ENCODE results near the gene SERF1B. TPM values are rescaled to one million over a fixed set of nuclear protein-coding genes. Genes with fewer than 3 reads are reported as not detected.
"Not testable (repeated sequence)": the region's sequence is repeated elsewhere in the genome, so short reads cannot be mapped to it uniquely, and the experiment has no call there.

Gene SERF1B
- 10.4 and 16.1 TPM in 2 replicates for total RNA-seq (2012; rRNA removed)
- 24.6 and 27.1 TPM in 2 replicates for polyA plus RNA-seq (2012; rRNA removed)
- 10.0 and 17.7 TPM in 2 replicates for polyA plus RNA-seq (2012; cell fraction: cytosol; rRNA removed)
- polyA plus RNA-seq (2012; cell fraction: nucleus; rRNA removed; ENCODE audit: low replicate concordance): 2.8 and 16.9 TPM in 2 replicates
- percentile 28 among the genes with signal in this experiment for Bru-seq, nascent RNA
- percentile 37 among the genes with signal in this experiment for BruChase-seq, experiment 1, labeled RNA remaining after a 6-hour chase
- percentile 27 among the genes with signal in this experiment for BruChase-seq, experiment 2, labeled RNA remaining after a 2-hour chase
- long read RNA-seq, partial matches to known transcripts: 0 of 5 reads
- long read RNA-seq, other reads (novel, unspliced or antisense): 1 of 5 reads

DNA sequence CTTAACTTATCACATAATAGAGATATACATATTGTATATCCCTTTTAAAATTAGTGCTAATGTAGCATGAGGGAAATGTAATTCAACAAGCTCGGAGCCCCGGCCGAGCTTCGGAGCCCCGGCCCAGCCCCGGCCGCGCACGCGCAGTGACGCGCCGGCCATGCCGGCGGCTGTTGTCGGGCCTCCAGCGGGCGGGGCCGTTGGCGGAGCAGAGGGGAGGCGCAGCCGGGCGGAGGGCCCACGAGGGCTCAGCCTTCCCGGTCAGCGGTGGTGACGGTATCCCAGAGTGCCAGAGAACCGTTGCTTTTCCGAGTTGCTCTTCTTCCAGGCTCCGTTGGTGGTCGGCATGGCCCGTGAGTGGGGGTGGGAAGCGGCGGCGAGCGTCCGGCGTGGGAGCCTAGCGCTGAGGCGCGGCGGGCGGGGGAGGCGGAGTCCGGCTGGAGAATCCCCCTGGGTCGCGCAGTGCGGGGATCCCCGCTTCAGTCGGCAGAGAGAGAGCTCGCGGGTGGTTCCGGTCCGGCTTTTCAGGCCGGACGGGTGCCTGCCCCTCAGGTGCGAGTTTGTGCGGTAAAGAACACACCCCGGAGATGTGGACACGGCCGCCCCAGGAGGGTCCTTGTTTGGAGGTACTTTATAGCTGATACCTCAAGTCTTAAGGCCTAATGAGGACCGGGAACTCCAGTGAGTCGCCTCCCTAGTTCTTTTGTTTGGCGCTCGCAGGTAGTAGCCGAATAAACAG lies at the start of gene SERF1B:
Gene SERF1B (plus strand): TSS at position 146 of the 739 bp plus-strand sequence. CDS start 201 bp downstream, at position 347.
- H2BK20ac ChIP-seq (ENCODE audit: low read depth, low read length); H2AK9ac ChIP-seq (replicated peaks; ENCODE audit: low read depth, low read length, poor library complexity); H3K14ac ChIP-seq (replicated peaks; ENCODE audit: low read depth, low read length); CTCF ChIA-PET; H3K4ac ChIP-seq (ENCODE audit: low read depth, low read length); H3K27ac ChIP-seq (ENCODE audit: insufficient read depth, low read length); H3K4me2 ChIP-seq (ENCODE audit: low read depth, low read length); H4K5ac ChIP-seq (ENCODE audit: low read depth, low read length); H3K9me3 ChIP-seq (ENCODE audit: control insufficient read depth, insufficient read depth, low read length); H3K27me3 ChIP-seq (ENCODE audit: control insufficient read depth, insufficient read depth, low read length); H4K8ac ChIP-seq (ENCODE audit: low read depth in 2 of 2, low read length in 2 of 2); H3K23ac ChIP-seq (ENCODE audit: low read depth, low read length); H2BK5ac ChIP-seq (ENCODE audit: low read depth, low read length, poor library complexity, severe bottlenecking); H2BK15ac ChIP-seq (ENCODE audit: low read depth, low read length); H3K36me3 ChIP-seq (ENCODE audit: control insufficient read depth, insufficient read depth, low read length); H3K56ac ChIP-seq (ENCODE audit: extremely low read depth, insufficient read depth, low read length); dilution Hi-C loops (cut with HindIII; ENCODE audit: low sequenced_read_pairs, unreplicated experiment); H2AK5ac ChIP-seq (ENCODE audit: low read depth, low read length); H3K9me1 ChIP-seq (ENCODE audit: insufficient read depth, low read length); H2BK120ac ChIP-seq (ENCODE audit: low read depth, low read length); H3K18ac ChIP-seq (ENCODE audit: low read depth, low read length); H4K20me1 ChIP-seq (ENCODE audit: insufficient read depth, low read length); H4K91ac ChIP-seq (ENCODE audit: insufficient read depth, low read depth, low read length); H3K4me3 ChIP-seq (ENCODE audit: insufficient read depth, low read depth, low read length); in situ Hi-C loops (cut with MboI; ENCODE audit: low sequenced_read_pairs); intact Hi-C loops (cut with micrococcal nuclease); DNase-seq; H3K79me1 ChIP-seq (ENCODE audit: low read depth in 1 of 2, low read length in 2 of 2); H3K9ac ChIP-seq (ENCODE audit: low read depth, low read length); POLR2A ChIA-PET (ENCODE audit: unreplicated experiment); H2AFZ ChIP-seq (replicated peaks; ENCODE audit: low read length, poor library complexity); H3K4me1 ChIP-seq (ENCODE audit: control insufficient read depth, insufficient read depth, low read length); BruUV-seq (replicated peaks): not testable (repeated sequence)
- peak; percentile 98 for ATAC-seq (ENCODE audit: low read depth)
- no CpG with 5 or more reads among the region's 66 CpGs for WGBS, 2 experiments (ENCODE audit: extremely low coverage in 2 of 2, insufficient read length in 1 of 2)

DNA sequence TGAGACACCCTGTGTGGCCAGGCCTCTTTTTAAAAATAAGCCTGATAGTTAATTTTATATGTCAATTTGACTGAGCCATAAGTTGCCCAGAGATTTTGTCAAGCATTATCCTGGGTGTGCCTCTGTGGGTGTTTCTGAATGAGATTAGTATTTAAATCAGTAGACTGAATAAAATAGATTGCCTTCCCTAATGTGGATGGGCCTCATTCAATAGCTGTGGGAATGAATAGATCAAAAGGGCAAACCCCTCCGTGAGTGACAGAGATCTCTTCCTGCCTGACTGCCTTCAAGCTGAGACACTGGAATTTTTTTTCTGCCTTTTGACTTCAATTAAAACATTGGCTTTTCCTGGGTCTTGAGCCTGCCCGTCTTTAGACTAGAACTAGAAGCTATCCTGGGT lies 33.3 kb upstream of the SERF1B start:
- ATAC-seq (ENCODE audit: low read depth); DNase-seq; H3K23ac ChIP-seq (ENCODE audit: low read depth, low read length); H3K14ac ChIP-seq (replicated peaks; ENCODE audit: low read depth, low read length); H2AK9ac ChIP-seq (replicated peaks; ENCODE audit: low read depth, low read length, poor library complexity); intact Hi-C loops (cut with micrococcal nuclease); H2AK5ac ChIP-seq (ENCODE audit: low read depth, low read length); H2BK120ac ChIP-seq (ENCODE audit: low read depth, low read length); H3K79me1 ChIP-seq (ENCODE audit: low read depth in 1 of 2, low read length in 2 of 2); BruUV-seq (replicated peaks); H3K4me1 ChIP-seq (ENCODE audit: control insufficient read depth, insufficient read depth, low read length); in situ Hi-C loops (cut with MboI; ENCODE audit: low sequenced_read_pairs); H2BK5ac ChIP-seq (ENCODE audit: low read depth, low read length, poor library complexity, severe bottlenecking); H3K4me3 ChIP-seq (ENCODE audit: insufficient read depth, low read depth, low read length); H3K27ac ChIP-seq (ENCODE audit: insufficient read depth, low read length); H3K56ac ChIP-seq (ENCODE audit: extremely low read depth, insufficient read depth, low read length); H3K27me3 ChIP-seq (ENCODE audit: control insufficient read depth, insufficient read depth, low read length); H4K5ac ChIP-seq (ENCODE audit: low read depth, low read length); H2AFZ ChIP-seq (replicated peaks; ENCODE audit: low read length, poor library complexity); H3K36me3 ChIP-seq (ENCODE audit: control insufficient read depth, insufficient read depth, low read length); H2BK15ac ChIP-seq (ENCODE audit: low read depth, low read length); dilution Hi-C loops (cut with HindIII; ENCODE audit: low sequenced_read_pairs, unreplicated experiment); H4K91ac ChIP-seq (ENCODE audit: insufficient read depth, low read depth, low read length); H3K9me1 ChIP-seq (ENCODE audit: insufficient read depth, low read length); H3K9ac ChIP-seq (ENCODE audit: low read depth, low read length); H4K20me1 ChIP-seq (ENCODE audit: insufficient read depth, low read length); H4K8ac ChIP-seq (ENCODE audit: low read depth in 2 of 2, low read length in 2 of 2); H3K4ac ChIP-seq (ENCODE audit: low read depth, low read length); H2BK20ac ChIP-seq (ENCODE audit: low read depth, low read length); H3K9me3 ChIP-seq (ENCODE audit: control insufficient read depth, insufficient read depth, low read length); H3K4me2 ChIP-seq (ENCODE audit: low read depth, low read length); POLR2A ChIA-PET (ENCODE audit: unreplicated experiment); CTCF ChIA-PET; H3K18ac ChIP-seq (ENCODE audit: low read depth, low read length): not testable (repeated sequence)
- no CpG with 5 or more reads among the region's 2 CpGs for WGBS, 2 experiments (ENCODE audit: extremely low coverage in 2 of 2, insufficient read length in 1 of 2)
